Measurements from ENCODE around the gene ZNF385C.

ZNF385C gene

DNA sequence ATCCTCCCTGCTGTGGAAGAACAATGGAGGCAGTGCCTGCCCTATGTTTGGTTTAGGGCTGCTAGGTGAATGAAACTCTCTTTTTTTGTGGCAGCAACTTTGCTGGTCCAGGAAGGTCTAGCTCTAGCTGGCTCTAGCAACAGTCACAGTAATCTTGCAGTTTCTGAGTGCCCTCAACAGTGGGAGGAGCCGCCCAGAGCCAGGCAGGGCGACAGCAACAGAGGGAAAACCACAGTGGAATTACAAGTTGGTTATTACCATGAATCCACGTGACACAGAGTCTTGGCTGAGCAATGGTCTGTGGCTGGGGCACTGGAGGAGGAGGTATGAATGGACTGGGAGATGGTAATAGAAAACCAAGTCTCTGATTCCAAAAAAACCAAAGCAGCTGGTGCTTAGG, 34.7 kb upstream of the ZNF385C start:
- peak; percentile 58 for DNase-seq
- H3K27ac ChIP-seq: peak overlapping the region; percentile 5
- in situ Hi-C loops (cut with HindIII; ENCODE audit: low pct_ligation_motif_present, low sequenced_read_pairs): no loop called here
- H3K27me3 ChIP-seq (replicated peaks): no peaks in the 10 kb centered on the region
- TF ChIP-seq, protein P1, sequence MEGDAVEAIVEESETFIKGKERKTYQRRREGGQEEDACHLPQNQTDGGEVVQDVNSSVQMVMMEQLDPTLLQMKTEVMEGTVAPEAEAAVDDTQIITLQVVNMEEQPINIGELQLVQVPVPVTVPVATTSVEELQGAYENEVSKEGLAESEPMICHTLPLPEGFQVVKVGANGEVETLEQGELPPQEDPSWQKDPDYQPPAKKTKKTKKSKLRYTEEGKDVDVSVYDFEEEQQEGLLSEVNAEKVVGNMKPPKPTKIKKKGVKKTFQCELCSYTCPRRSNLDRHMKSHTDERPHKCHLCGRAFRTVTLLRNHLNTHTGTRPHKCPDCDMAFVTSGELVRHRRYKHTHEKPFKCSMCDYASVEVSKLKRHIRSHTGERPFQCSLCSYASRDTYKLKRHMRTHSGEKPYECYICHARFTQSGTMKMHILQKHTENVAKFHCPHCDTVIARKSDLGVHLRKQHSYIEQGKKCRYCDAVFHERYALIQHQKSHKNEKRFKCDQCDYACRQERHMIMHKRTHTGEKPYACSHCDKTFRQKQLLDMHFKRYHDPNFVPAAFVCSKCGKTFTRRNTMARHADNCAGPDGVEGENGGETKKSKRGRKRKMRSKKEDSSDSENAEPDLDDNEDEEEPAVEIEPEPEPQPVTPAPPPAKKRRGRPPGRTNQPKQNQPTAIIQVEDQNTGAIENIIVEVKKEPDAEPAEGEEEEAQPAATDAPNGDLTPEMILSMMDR (IDR thresholded peaks at IDR 0.05; ENCODE audit: low read depth, low read length, missing control alignments): no peak
- H3K36me3 ChIP-seq (replicated peaks): peaks cover 20% of the 10 kb centered on the region
- no peak overlapping the region for H3K4me3 ChIP-seq (ENCODE audit: low read depth, low read length)

DNA sequence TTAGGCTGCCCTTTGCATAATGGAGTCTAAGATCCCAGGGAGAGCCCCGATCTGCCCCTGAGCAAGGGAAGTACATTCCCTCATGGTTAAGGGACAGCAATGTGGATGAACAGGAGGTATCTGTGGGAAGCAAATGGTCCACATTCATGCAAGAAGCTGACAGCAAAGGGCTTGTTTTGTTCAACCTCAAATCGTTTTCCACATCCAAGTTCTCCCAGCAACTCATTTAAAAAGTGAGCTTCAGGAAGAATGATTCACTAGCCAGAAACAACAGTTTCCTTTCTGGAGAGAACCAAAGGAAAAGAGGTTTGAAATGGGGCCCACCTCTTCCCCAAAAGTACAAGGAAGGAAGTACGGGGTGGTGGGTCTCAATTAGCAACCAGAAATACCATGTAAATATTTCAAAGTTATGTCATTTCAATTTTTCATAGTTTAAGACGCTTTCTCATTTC, 33.7 kb upstream of the ZNF385C start:
- in situ Hi-C loops (cut with HindIII; ENCODE audit: low pct_ligation_motif_present, low sequenced_read_pairs): no loop called here
- Histone ChIP-seq H3K4me3 (ENCODE audit: low read depth, low read length) (no peak overlapping the region), H3K36me3 (replicated peaks) (peaks cover 22% of the 10 kb centered on the region), H3K27ac (peak overlapping the region; percentile 11), H3K27me3 (replicated peaks) (no peaks in the 10 kb centered on the region)
- TF ChIP-seq, protein P1 (IDR thresholded peaks at IDR 0.05; ENCODE audit: low read depth, low read length, missing control alignments): no peak
- no peak for DNase-seq

DNA sequence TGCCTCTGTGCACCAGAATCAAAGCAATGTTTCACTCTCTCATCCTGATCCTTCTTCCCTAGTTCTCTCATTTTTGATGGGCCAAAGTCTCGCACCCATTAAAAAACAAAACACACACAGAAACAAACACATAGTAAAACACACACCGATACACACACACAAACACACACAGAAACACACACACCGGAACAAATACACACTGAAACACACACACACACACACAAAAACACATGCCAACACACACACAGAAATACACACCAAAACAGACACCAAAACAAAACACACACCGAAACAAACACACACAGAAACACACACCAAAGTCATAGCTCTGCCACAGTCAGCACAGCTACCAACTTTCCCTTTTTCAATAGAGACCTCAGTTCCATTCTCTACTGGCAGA, 33.0 kb upstream of the ZNF385C start:
- TF ChIP-seq, protein P1 (IDR thresholded peaks at IDR 0.05; ENCODE audit: low read depth, low read length, missing control alignments): no peak
- Histone ChIP-seq H3K27me3 (replicated peaks) (no peaks in the 10 kb centered on the region), H3K36me3 (replicated peaks) (peaks cover 27% of the 10 kb centered on the region), H3K4me3 (ENCODE audit: low read depth, low read length) (no peak overlapping the region), H3K27ac (no peak overlapping the region)
- in situ Hi-C loops (cut with HindIII; ENCODE audit: low pct_ligation_motif_present, low sequenced_read_pairs): no loop called here
- no peak for DNase-seq

DNA sequence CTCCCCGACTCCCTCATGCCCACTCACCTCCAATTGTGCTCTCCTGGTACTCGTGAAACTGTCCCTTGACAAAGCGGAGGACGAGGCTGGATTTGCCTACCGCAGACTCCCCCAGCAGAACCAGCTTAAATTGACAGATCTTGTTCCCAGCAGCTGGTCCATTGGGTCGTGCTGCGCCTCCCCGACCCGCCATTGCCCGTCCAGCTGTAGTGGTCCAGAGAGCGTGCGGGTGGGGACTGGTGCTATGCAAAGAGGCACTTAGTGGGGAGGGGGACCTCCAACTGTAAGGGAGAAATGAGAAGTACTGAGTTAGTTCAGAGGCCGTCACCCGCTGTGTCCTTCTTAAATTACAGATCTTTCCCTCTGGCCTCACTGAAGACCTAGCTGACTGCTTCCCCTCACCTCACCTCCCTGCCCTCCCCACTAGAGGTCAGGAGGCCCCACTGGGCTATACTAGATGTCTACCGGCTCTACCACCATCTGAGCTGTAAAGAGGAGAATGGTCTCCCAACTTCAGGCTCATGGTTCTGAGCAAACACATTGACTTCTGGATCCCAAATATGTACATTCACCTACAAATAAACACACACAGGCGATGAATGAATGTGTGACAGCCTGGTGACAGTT, 32.1 kb upstream of the ZNF385C start:
- H3K27me3 ChIP-seq (replicated peaks): no peaks in the 10 kb centered on the region
- DNase-seq: no peak
- peaks cover 35% of the 10 kb centered on the region for H3K36me3 ChIP-seq (replicated peaks)
- H3K4me3 ChIP-seq (ENCODE audit: low read depth, low read length): no peak overlapping the region
- TF ChIP-seq, protein P1 (IDR thresholded peaks at IDR 0.05; ENCODE audit: low read depth, low read length, missing control alignments): no peak
- H3K27ac ChIP-seq: no peak overlapping the region
- in situ Hi-C loops (cut with HindIII; ENCODE audit: low pct_ligation_motif_present, low sequenced_read_pairs): no loop called here

DNA sequence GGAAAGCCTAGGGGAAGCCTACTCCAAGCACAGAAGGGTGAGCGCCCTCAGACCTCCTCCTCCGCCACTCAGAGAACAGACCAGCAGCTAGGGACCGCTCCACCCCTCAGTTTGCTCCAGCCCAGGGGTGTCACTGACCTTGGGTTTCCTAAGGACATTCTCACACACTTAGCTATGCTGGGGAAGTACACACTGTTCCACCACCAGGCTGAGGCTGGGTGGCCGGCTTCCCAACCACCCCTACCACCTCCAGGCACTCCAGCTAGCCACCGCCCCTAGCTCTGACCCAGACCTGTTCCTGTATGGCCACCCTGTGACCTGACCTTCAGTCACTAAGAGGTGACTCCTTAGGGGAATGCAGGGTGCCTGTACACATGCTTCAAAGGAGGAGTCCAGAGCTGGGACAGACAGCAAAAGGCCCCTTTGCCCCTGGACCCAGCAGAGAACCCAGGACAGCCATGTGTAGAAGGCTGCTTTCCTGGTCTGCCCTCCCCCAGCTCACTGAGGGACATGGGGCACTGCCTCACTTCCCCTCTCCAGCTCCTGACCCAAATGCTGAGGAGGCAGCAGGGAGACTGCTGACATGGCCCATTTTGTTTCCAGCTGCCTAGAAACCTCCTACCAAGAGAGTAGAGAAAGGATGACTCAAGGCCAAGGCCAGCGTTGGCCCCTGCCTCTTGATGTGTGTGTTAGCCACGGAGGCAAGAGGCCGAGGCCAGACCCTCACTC, 31.0 kb upstream of the ZNF385C start:
- Histone ChIP-seq H3K27ac (no peak overlapping the region), H3K36me3 (replicated peaks) (peaks cover 43% of the 10 kb centered on the region), H3K27me3 (replicated peaks) (no peaks in the 10 kb centered on the region), H3K4me3 (ENCODE audit: low read depth, low read length) (no peak overlapping the region)
- in situ Hi-C loops (cut with HindIII; ENCODE audit: low pct_ligation_motif_present, low sequenced_read_pairs): no loop called here
- TF ChIP-seq, protein P1 (IDR thresholded peaks at IDR 0.05; ENCODE audit: low read depth, low read length, missing control alignments): no peak
- DNase-seq: no peak
